ENCODE measurements around the gene SERPINB5.

SERPINB5 gene

GRCh38 chr18:63476668-63477067, at the start of gene SERPINB5:
Gene SERPINB5, plus strand, starts transcription at chr18:63476958. Its CDS starts 7,471 bp downstream, at chr18:63484429.
- H3K4me1 ChIP-seq (ENCODE audit: insufficient read depth, low read length) = no peaks in the 10 kb centered on the region
- no peak within 1 kb of the TSS for H2AFZ ChIP-seq (ENCODE audit: low read depth, low read length)
- H3K36me3 ChIP-seq (ENCODE audit: insufficient read depth, low read length) = no peaks in the 10 kb centered on the region
- no peaks in the 10 kb centered on the region for H3K27me3 ChIP-seq (ENCODE audit: insufficient read depth, low read length)
- H3K4me3 ChIP-seq (ENCODE audit: low read length) = no peak within 1 kb of the TSS
- H3K9me3 ChIP-seq (ENCODE audit: low read length) = no peaks in the 10 kb centered on the region

- Histone ChIP-seq H2AFZ (ENCODE audit: low read depth, low read length) (no peak overlapping the region), H3K27me3 (ENCODE audit: insufficient read depth, low read length) (peaks cover 2% of the 10 kb centered on the region), H3K4me3 (ENCODE audit: low read length) (no peak overlapping the region), H3K9me3 (ENCODE audit: low read length) (no peaks in the 10 kb centered on the region), H3K36me3 (ENCODE audit: insufficient read depth, low read length) (no peaks in the 10 kb centered on the region), H3K4me1 (ENCODE audit: insufficient read depth, low read length) (peaks cover 5% of the 10 kb centered on the region)
Observed at GRCh38 chr18:63427558-63427957, 49.2 kb upstream of the SERPINB5 start.

GRCh38 chr18:63430526-63430925, 46.2 kb upstream of the SERPINB5 start:
- no peak overlapping the region for H3K4me3 ChIP-seq (ENCODE audit: low read length)

GRCh38 chr18:63431180-63431579, 45.6 kb upstream of the SERPINB5 start:
- no peak overlapping the region for H2AFZ ChIP-seq (ENCODE audit: low read depth, low read length)
- no peaks in the 10 kb centered on the region for H3K9me3 ChIP-seq (ENCODE audit: low read length)
- H3K4me3 ChIP-seq (ENCODE audit: low read length) = no peak overlapping the region
- no peaks in the 10 kb centered on the region for H3K4me1 ChIP-seq (ENCODE audit: insufficient read depth, low read length)
- H3K27me3 ChIP-seq (ENCODE audit: insufficient read depth, low read length) = peaks cover 5% of the 10 kb centered on the region
- H3K36me3 ChIP-seq (ENCODE audit: insufficient read depth, low read length) = no peaks in the 10 kb centered on the region

More at GRCh38 chr18:63430526-63430925, 46.2 kb upstream of the SERPINB5 start:
- H3K9me3 ChIP-seq (ENCODE audit: low read length) = no peaks in the 10 kb centered on the region
- peaks cover 5% of the 10 kb centered on the region for H3K27me3 ChIP-seq (ENCODE audit: insufficient read depth, low read length)
- H3K4me1 ChIP-seq (ENCODE audit: insufficient read depth, low read length) = no peaks in the 10 kb centered on the region
- H3K36me3 ChIP-seq (ENCODE audit: insufficient read depth, low read length) = no peaks in the 10 kb centered on the region
- H2AFZ ChIP-seq (ENCODE audit: low read depth, low read length) = no peak overlapping the region

GRCh38 chr18:63433334-63433866, 43.4 kb upstream of the SERPINB5 start:
- H2AFZ ChIP-seq (ENCODE audit: low read depth, low read length) = no peak overlapping the region
- H3K4me3 ChIP-seq (ENCODE audit: low read length) = no peak overlapping the region
- peaks cover 5% of the 10 kb centered on the region for H3K27me3 ChIP-seq (ENCODE audit: insufficient read depth, low read length)
- no peaks in the 10 kb centered on the region for H3K36me3 ChIP-seq (ENCODE audit: insufficient read depth, low read length)
- H3K4me1 ChIP-seq (ENCODE audit: insufficient read depth, low read length) = no peaks in the 10 kb centered on the region
- H3K9me3 ChIP-seq (ENCODE audit: low read length) = no peaks in the 10 kb centered on the region

DNA sequence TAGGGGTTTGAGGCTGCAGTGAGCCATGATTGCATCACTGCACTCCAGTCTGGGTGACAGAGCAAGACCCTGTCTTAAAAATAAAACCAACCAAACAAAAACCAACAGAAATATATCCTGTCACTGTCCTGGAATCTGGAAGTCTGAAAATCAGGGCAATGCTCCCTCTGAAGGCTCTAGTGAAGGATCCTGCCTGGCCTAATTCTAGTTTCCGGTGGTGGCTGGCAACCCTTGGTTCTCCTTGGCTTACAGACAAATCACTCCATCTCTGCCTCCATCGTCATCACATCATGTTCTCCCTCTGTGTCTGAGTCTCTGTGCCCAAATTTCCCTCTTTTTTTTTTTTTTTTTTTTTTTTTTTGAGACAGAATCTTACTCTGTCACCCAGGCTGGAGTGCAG, 38.6 kb upstream of the SERPINB5 start:
- Histone ChIP-seq H3K9me3 (ENCODE audit: low read length) (no peaks in the 10 kb centered on the region), H3K27me3 (ENCODE audit: insufficient read depth, low read length) (peaks cover 6% of the 10 kb centered on the region), H3K36me3 (ENCODE audit: insufficient read depth, low read length) (no peaks in the 10 kb centered on the region), H3K4me3 (ENCODE audit: low read length) (no peak overlapping the region), H3K4me1 (ENCODE audit: insufficient read depth, low read length) (no peaks in the 10 kb centered on the region), H2AFZ (ENCODE audit: low read depth, low read length) (no peak overlapping the region)

- H3K4me3 ChIP-seq (ENCODE audit: low read length) = no peak overlapping the region
- no peaks in the 10 kb centered on the region for H3K4me1 ChIP-seq (ENCODE audit: insufficient read depth, low read length)
- H3K27me3 ChIP-seq (ENCODE audit: insufficient read depth, low read length) = peaks cover 3% of the 10 kb centered on the region
- no peaks in the 10 kb centered on the region for H3K9me3 ChIP-seq (ENCODE audit: low read length)
- no peak overlapping the region for H2AFZ ChIP-seq (ENCODE audit: low read depth, low read length)
- no peaks in the 10 kb centered on the region for H3K36me3 ChIP-seq (ENCODE audit: insufficient read depth, low read length)
Observed at GRCh38 chr18:63439334-63439733, 37.4 kb upstream of the SERPINB5 start.

DNA sequence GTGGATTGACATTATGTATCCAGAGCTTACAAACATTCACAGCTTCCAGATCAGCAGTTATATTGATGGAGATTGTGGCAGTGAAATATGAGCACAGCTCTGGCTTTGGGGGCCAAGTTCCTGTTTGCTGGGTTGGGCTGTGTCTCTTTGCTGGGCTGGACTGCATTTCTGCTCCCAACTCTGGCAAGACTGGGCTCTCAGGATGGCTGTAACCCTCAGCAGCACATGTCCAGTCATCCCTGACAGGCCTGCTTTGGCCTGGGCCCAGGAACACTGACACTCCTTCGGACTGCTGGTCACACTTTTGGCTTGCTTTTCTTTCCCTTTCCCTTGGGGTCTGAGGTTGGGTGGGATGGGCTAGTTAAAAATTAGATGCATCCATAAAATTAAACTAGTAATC, 36.5 kb upstream of the SERPINB5 start:
- H3K4me3 ChIP-seq (ENCODE audit: low read length) = no peak overlapping the region

DNA sequence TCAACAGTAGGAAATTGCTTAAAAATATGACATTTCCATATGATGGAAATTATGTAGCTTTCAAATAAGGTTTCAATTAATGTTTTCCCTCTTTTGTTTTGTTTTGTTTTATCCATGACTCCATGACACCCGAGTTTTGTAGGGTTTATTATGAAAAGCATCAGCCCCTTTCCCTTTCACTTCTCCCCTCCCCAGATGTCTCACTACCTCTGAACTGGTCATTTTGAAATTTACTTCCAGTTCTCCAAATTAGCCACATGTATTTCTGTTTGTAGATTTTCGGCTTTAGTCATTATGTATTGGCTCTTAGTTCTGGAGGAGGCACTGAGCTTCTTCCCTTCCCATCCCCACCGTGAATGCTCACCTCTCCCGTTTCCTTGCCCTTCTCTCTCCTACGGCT, 35.9 kb upstream of the SERPINB5 start:
- no peaks in the 10 kb centered on the region for H3K4me1 ChIP-seq (ENCODE audit: insufficient read depth, low read length)
- no peak overlapping the region for H2AFZ ChIP-seq (ENCODE audit: low read depth, low read length)
- H3K36me3 ChIP-seq (ENCODE audit: insufficient read depth, low read length) = no peaks in the 10 kb centered on the region
- H3K27me3 ChIP-seq (ENCODE audit: insufficient read depth, low read length) = peaks cover 3% of the 10 kb centered on the region
- H3K4me3 ChIP-seq (ENCODE audit: low read length) = no peak overlapping the region
- no peaks in the 10 kb centered on the region for H3K9me3 ChIP-seq (ENCODE audit: low read length)

More for the DNA sequence above, 36.5 kb upstream of the SERPINB5 start:
- Histone ChIP-seq H3K9me3 (ENCODE audit: low read length) (no peaks in the 10 kb centered on the region), H3K4me1 (ENCODE audit: insufficient read depth, low read length) (no peaks in the 10 kb centered on the region), H3K27me3 (ENCODE audit: insufficient read depth, low read length) (peaks cover 3% of the 10 kb centered on the region), H2AFZ (ENCODE audit: low read depth, low read length) (no peak overlapping the region), H3K36me3 (ENCODE audit: insufficient read depth, low read length) (no peaks in the 10 kb centered on the region)

DNA sequence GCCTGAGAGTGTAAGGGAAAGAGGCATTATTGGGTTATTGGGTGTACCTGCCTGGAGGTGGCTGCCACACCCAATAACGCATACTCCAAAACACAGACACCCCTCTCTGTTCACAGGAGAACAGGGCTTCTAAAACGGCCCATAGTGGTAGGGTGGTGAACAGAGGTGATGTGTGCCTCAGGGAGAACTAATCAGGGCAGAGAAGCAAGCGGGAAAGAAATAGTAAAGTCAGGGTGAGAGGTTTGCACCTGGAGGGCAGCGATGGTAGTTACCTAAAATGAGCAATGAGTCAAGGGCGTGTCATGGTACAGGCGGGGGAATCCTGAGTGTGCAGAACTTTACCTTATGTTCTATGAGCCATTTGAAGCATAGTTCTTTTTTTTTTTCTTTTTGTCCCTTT, 32.9 kb upstream of the SERPINB5 start:
- Histone ChIP-seq H2AFZ (ENCODE audit: low read depth, low read length) (no peak overlapping the region), H3K4me1 (ENCODE audit: insufficient read depth, low read length) (no peaks in the 10 kb centered on the region), H3K4me3 (ENCODE audit: low read length) (no peak overlapping the region), H3K36me3 (ENCODE audit: insufficient read depth, low read length) (no peaks in the 10 kb centered on the region), H3K27me3 (ENCODE audit: insufficient read depth, low read length) (peaks cover 3% of the 10 kb centered on the region), H3K9me3 (ENCODE audit: low read length) (no peaks in the 10 kb centered on the region)

- Histone ChIP-seq H3K36me3 (ENCODE audit: insufficient read depth, low read length) (no peaks in the 10 kb centered on the region), H3K9me3 (ENCODE audit: low read length) (no peaks in the 10 kb centered on the region)
Observed at GRCh38 chr18:63444580-63444979, 32.2 kb upstream of the SERPINB5 start.

DNA sequence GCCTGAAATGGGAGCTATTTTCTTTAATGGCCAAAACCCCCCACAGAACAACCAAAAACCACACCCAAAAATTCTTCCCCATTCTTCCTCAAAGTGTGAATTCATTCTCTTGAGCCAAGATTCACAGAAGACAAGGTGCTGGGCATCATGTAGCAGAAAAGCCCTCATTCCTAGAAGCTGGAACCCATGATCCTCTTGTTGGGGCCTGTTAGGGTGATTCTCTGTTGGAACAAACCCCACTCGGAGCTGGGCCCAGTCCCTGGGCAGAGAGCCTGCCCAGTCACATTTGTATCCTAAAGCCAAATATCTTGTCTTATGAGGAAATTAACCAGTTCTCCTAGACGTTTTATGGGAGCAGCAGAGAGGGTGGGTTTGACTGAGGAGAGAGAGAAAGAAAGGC, 31.7 kb upstream of the SERPINB5 start:
- peaks cover 3% of the 10 kb centered on the region for H3K27me3 ChIP-seq (ENCODE audit: insufficient read depth, low read length)
- no peak overlapping the region for H2AFZ ChIP-seq (ENCODE audit: low read depth, low read length)
- peaks cover 3% of the 10 kb centered on the region for H3K4me1 ChIP-seq (ENCODE audit: insufficient read depth, low read length)
- no peak overlapping the region for H3K4me3 ChIP-seq (ENCODE audit: low read length)
- H3K9me3 ChIP-seq (ENCODE audit: low read length) = no peaks in the 10 kb centered on the region
- no peaks in the 10 kb centered on the region for H3K36me3 ChIP-seq (ENCODE audit: insufficient read depth, low read length)

More at GRCh38 chr18:63444580-63444979, 32.2 kb upstream of the SERPINB5 start:
- no peak overlapping the region for H2AFZ ChIP-seq (ENCODE audit: low read depth, low read length)
- no peaks in the 10 kb centered on the region for H3K4me1 ChIP-seq (ENCODE audit: insufficient read depth, low read length)
- peaks cover 3% of the 10 kb centered on the region for H3K27me3 ChIP-seq (ENCODE audit: insufficient read depth, low read length)
- no peak overlapping the region for H3K4me3 ChIP-seq (ENCODE audit: low read length)

DNA sequence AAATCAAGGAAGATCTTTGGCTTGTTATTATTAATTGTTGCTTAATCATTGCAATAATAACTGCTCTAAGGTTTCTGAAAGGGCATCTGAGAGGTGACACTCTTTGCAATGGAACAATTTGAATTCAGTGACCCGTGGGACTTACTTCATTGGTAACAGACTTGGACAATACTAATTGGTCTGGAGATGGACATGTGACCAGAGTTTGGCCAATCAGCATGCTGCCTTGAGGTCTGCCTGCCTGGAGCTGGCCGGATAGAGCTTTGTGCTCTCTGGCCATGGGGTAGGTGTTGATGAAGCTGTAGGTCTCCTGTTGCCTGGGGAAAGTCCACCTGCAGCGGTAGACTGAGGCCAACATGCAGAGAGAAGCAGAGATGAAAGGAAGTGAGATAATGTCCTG, 30.5 kb upstream of the SERPINB5 start:
- H3K4me3 ChIP-seq (ENCODE audit: low read length) = no peak overlapping the region
- peaks cover 3% of the 10 kb centered on the region for H3K27me3 ChIP-seq (ENCODE audit: insufficient read depth, low read length)
- peaks cover 3% of the 10 kb centered on the region for H3K4me1 ChIP-seq (ENCODE audit: insufficient read depth, low read length)
- H3K9me3 ChIP-seq (ENCODE audit: low read length) = no peaks in the 10 kb centered on the region
- H3K36me3 ChIP-seq (ENCODE audit: insufficient read depth, low read length) = no peaks in the 10 kb centered on the region
- no peak overlapping the region for H2AFZ ChIP-seq (ENCODE audit: low read depth, low read length)

GRCh38 chr18:63447066-63447465, 29.7 kb upstream of the SERPINB5 start:
- Histone ChIP-seq H3K4me1 (ENCODE audit: insufficient read depth, low read length) (peaks cover 3% of the 10 kb centered on the region), H3K4me3 (ENCODE audit: low read length) (no peak overlapping the region), H3K27me3 (ENCODE audit: insufficient read depth, low read length) (no peaks in the 10 kb centered on the region), H3K9me3 (ENCODE audit: low read length) (peaks cover 3% of the 10 kb centered on the region), H3K36me3 (ENCODE audit: insufficient read depth, low read length) (no peaks in the 10 kb centered on the region), H2AFZ (ENCODE audit: low read depth, low read length) (no peak overlapping the region)
